CD4-positive, alpha-beta T cell (primary cell): Measurements from ENCODE around the gene TBATA. TPM values are rescaled to one million over a fixed set of nuclear protein-coding genes. Genes with fewer than 3 reads are reported as not detected.

Experiments
- ATAC-seq: fragments of 200-7000 bp; cut with Tn5 transposase; one replicate; pipeline ENCODE4 v1.10.0; 2022; ENCODE audit warnings: mild to moderate bottlenecking; ENCODE audit not compliant: poor library complexity
- CTCF ChIA-PET: fragments of 350-600 bp; sonication (Branson Sonifier 250); formaldehyde crosslinking; loops from one replicate; lab custom pipeline; 2021; ENCODE audit warnings: antibody characterized with exemption, inconsistent platforms; lab: Charles Lee
- POLR2A ChIA-PET: fragments of 350-600 bp; sonication (Branson Sonifier 250); formaldehyde crosslinking; loops from one replicate; lab custom pipeline; 2021; ENCODE audit warnings: antibody characterized with exemption, inconsistent platforms; lab: Charles Lee
- DNase-seq, 14 experiments: peaks; one replicate each; pipeline ENCODE4 v3.0.0-alpha.2; 2013 to 2020; ENCODE audit warnings: mixed read lengths in 2 of 14
- H3K27ac ChIP-seq, 2 donors: one replicate each; pipeline versions ENCODE4 v1.5.1 to v1.7.0; 2013; ENCODE audit warnings: low read length in 2 of 2, low read depth in 1 of 2, mild to moderate bottlenecking in 1 of 2
- H3K27me3 ChIP-seq, 2 experiments: 1 replicate in 1 of 2; 2 replicates in 1 of 2; pipeline versions ENCODE4 v1.6.1 to v1.7.0; 2013; ENCODE audit warnings: low read length in 2 of 2, control low read depth in 1 of 2, mild to moderate bottlenecking in 1 of 2, moderate library complexity in 1 of 2; ENCODE audit not compliant: insufficient read depth in 2 of 2, control insufficient read depth in 1 of 2
- H3K36me3 ChIP-seq: one replicate; pipeline ENCODE4 v1.6.1; 2013; ENCODE audit warnings: low read length, control low read depth; ENCODE audit not compliant: insufficient read depth
- H3K4me1 ChIP-seq: one replicate; pipeline ENCODE4 v1.6.1; 2013; ENCODE audit warnings: low read length, control low read depth; ENCODE audit not compliant: insufficient read depth
- H3K4me3 ChIP-seq: one replicate; pipeline ENCODE4 v1.5.1; 2013; ENCODE audit warnings: mild to moderate bottlenecking, low read length, moderate library complexity
- H3K9me3 ChIP-seq, 2 experiments: 1 replicate in 1 of 2; 2 replicates in 1 of 2; pipeline versions ENCODE4 v1.6.1 to v1.7.0; 2013; ENCODE audit warnings: low read length in 2 of 2, mild to moderate bottlenecking in 2 of 2, control low read depth in 1 of 2, moderate library complexity in 1 of 2; ENCODE audit not compliant: control insufficient read depth in 1 of 2, insufficient read depth in 1 of 2
- H3K27ac Mint-ChIP-seq: one replicate; pipeline ENCODE4 v1.8.0; 2020; ENCODE audit warnings: mixed read lengths
- H3K27me3 Mint-ChIP-seq: one replicate; pipeline ENCODE4 v1.8.0; 2021; ENCODE audit warnings: mixed read lengths
- H3K36me3 Mint-ChIP-seq: one replicate; pipeline ENCODE4 v1.8.0; 2021; ENCODE audit warnings: low read depth, mixed read lengths
- H3K4me1 Mint-ChIP-seq: one replicate; pipeline ENCODE4 v1.8.0; 2021; ENCODE audit warnings: low read depth, mixed read lengths
- H3K4me3 Mint-ChIP-seq: one replicate; pipeline ENCODE4 v1.8.0; 2020; ENCODE audit warnings: mild to moderate bottlenecking, mixed read lengths
- H3K9me3 Mint-ChIP-seq: one replicate; pipeline ENCODE4 v1.8.0; 2020; ENCODE audit warnings: mixed read lengths
- CTCF ChIP-seq: fragments of 200-600 bp; IDR thresholded peaks from one replicate; pipeline ENCODE4 v1.8.0; 2022; ENCODE audit warnings: antibody characterized with exemption, mild to moderate bottlenecking
- intact Hi-C, 2 experiments: fragments of 100-400 bp; cut with DNase I in 1 of 2; cut with micrococcal nuclease in 1 of 2; formaldehyde crosslinking; loops; one replicate each; pipeline versions ENCODE4 v1.15.1 to v1.9.0; 2023 to 2025; cut with DNase I, micrococcal nuclease
- total RNA-seq, 174 experiments: library from RNA in 2 of 174; stranded (reverse) in 2 of 174; gene quantifications; one replicate each; pipeline ENCODE4 v1.2.3 and lab custom pipeline; 2021 to 2026

Gene TBATA
- total RNA-seq, 2 experiments from 2014 or later = not detected

- Mint-ChIP-seq H3K27ac (no peak overlapping the region), H3K4me1 (no peaks in the 10 kb centered on the region), H3K27me3 (no peaks in the 10 kb centered on the region), H3K36me3 (no peaks in the 10 kb centered on the region), H3K9me3 (no peaks in the 10 kb centered on the region), H3K4me3 (no peak overlapping the region)
- Histone ChIP-seq H3K4me3 (no peak overlapping the region), H3K4me1 (no peaks in the 10 kb centered on the region), H3K9me3 (no peaks in the 10 kb centered on the region), H3K27ac (no peak overlapping the region), H3K36me3 (no peaks in the 10 kb centered on the region), H3K27me3 (no peaks in the 10 kb centered on the region)
- DNase-seq (no peak), ATAC-seq (no peak)
- ChIA-PET CTCF (no interaction called here), POLR2A (no interaction called here)
- TF ChIP-seq CTCF = no peak
- intact Hi-C loops = no loop called here
Observed at GRCh38 chr10:70723771-70724170, 61.4 kb downstream of the TBATA start.

DNA sequence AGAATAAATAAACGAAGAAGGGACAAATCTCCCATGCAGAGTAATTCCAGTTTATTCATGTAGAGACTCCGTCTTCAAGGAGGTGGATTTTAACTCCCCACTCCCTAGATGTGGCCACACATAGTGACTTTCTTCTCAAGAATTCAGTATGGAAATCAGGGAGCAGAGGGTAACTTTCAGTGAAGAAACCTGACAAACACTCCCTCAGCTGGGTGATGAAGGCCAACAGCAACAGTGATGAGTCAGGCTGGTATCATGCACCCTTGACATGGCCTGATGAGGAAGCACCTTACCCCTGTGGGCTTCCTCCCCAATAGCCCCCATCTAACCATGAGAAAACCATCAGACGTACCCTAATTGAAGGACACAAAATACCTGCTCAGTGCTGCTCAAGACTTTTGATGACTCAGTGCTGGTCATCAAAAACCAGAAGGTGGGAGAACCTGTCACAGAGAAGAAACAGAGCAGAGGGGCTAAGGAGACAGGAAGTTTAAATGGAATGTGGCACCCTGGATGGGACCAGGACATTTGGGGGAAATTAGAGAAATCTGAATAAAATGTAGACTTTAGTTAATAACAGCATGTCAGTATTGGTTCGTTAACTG is 62.3 kb downstream of the TBATA start:
- H3K9me3 Mint-ChIP-seq = no peaks in the 10 kb centered on the region
- intact Hi-C loops = no loop called here
- DNase-seq = no peak
- no peaks in the 10 kb centered on the region for H3K27me3 Mint-ChIP-seq
- H3K27ac ChIP-seq = no peak overlapping the region
- H3K27me3 ChIP-seq = no peaks in the 10 kb centered on the region
- ATAC-seq = no peak
- CTCF ChIA-PET = no interaction called here
- H3K4me3 Mint-ChIP-seq = no peak overlapping the region
- no peak overlapping the region for H3K4me3 ChIP-seq
- no peaks in the 10 kb centered on the region for H3K9me3 ChIP-seq
- TF ChIP-seq CTCF = no peak
- H3K4me1 Mint-ChIP-seq = no peaks in the 10 kb centered on the region
- no peaks in the 10 kb centered on the region for H3K4me1 ChIP-seq
- H3K36me3 ChIP-seq = no peaks in the 10 kb centered on the region
- no peak overlapping the region for H3K27ac Mint-ChIP-seq
- H3K36me3 Mint-ChIP-seq = no peaks in the 10 kb centered on the region
- POLR2A ChIA-PET = no interaction called here

Other genes starting within 250 kb of the TBATA start
- 1 to 10 TPM; 7.4 to 9.4 TPM for gene PRF1, start 182.6 kb downstream of the TBATA start, total RNA-seq
- not detected for gene ADAMTS14, start 112.9 kb downstream of the TBATA start, total RNA-seq
- gene SGPL1, start 30.6 kb upstream of the TBATA start, total RNA-seq = 10 to 100 TPM; 15.1 to 16.9 TPM
- gene PCBD1, start 103.2 kb upstream of the TBATA start, total RNA-seq = 1 to 10 TPM; 4.7 to 4.8 TPM